RCC 7860 (cell line): Measurements from ENCODE around the gene AK5.

Experiments used
- DNase-seq: peaks from one replicate; pipeline ENCODE4 v3.0.0-alpha.2; 2015; ENCODE audit warnings: low spot score
- FAIRE-seq: peaks from 2 replicates; lab custom pipeline; 2012; peaks lifted over from hg19 to GRCh38; lab: Jason Lieb, UNC

AK5 gene

GRCh38 chr1:77428068-77428467, 146.2 kb downstream of the AK5 start:
- FAIRE-seq (no peak), DNase-seq (no peak)

GRCh38 chr1:77430966-77431690, 149.3 kb downstream of the AK5 start:
- no peak for FAIRE-seq
- no peak for DNase-seq

GRCh38 chr1:77433934-77434333, 152.1 kb downstream of the AK5 start:
- DNase-seq (no peak), FAIRE-seq (peak; percentile 60)

GRCh38 chr1:77434967-77435366, 153.1 kb downstream of the AK5 start:
- FAIRE-seq (no peak), DNase-seq (no peak)

- no peak for DNase-seq
- FAIRE-seq, result no peak
These were observed 156.6 kb downstream of the AK5 start for GRCh38 chr1:77438236-77438913.

- no peak for FAIRE-seq
- no peak for DNase-seq
These were observed 165.2 kb downstream of the AK5 start for GRCh38 chr1:77446841-77447555.

GRCh38 chr1:77447669-77448068, 165.8 kb downstream of the AK5 start:
- DNase-seq (no peak), FAIRE-seq (no peak)

- FAIRE-seq, result no peak
- no peak for DNase-seq
These were observed 178.1 kb downstream of the AK5 start for GRCh38 chr1:77459881-77460280.

- no peak for FAIRE-seq
- no peak for DNase-seq
These were observed 179.9 kb downstream of the AK5 start for GRCh38 chr1:77461691-77462090.

GRCh38 chr1:77463216-77463615, 181.4 kb downstream of the AK5 start:
- FAIRE-seq, result no peak
- no peak for DNase-seq

GRCh38 chr1:77465139-77465538, 183.3 kb downstream of the AK5 start:
- DNase-seq (no peak), FAIRE-seq (no peak)

- no peak for DNase-seq
- FAIRE-seq, result no peak
These were observed 184.1 kb downstream of the AK5 start for GRCh38 chr1:77465922-77466321.

GRCh38 chr1:77467021-77467595, 185.3 kb downstream of the AK5 start:
- no peak for FAIRE-seq
- no peak for DNase-seq

GRCh38 chr1:77467741-77468140, 185.9 kb downstream of the AK5 start:
- no peak for DNase-seq

GRCh38 chr1:77468257-77468948, 186.6 kb downstream of the AK5 start:
- FAIRE-seq, result no peak
- DNase-seq, result no peak

More at GRCh38 chr1:77467741-77468140, 185.9 kb downstream of the AK5 start:
- FAIRE-seq, result no peak

GRCh38 chr1:77468949-77469710, 187.3 kb downstream of the AK5 start:
- FAIRE-seq (no peak), DNase-seq (no peak)

GRCh38 chr1:77471691-77472090, 189.9 kb downstream of the AK5 start:
- FAIRE-seq, result no peak
- no peak for DNase-seq

- FAIRE-seq, result no peak
- DNase-seq, result peak; percentile 16
These were observed 191.9 kb downstream of the AK5 start for GRCh38 chr1:77473690-77474089.

GRCh38 chr1:77475641-77476040, 193.8 kb downstream of the AK5 start:
- DNase-seq, result no peak
- FAIRE-seq, result no peak

- DNase-seq (no peak), FAIRE-seq (no peak)
These were observed 194.7 kb downstream of the AK5 start for GRCh38 chr1:77476475-77476874.
